Thyroid gland (tissue), 4 donors: ENCODE data around the gene TMPRSS5. TPM values are rescaled to one million over a fixed set of nuclear protein-coding genes. Genes with fewer than 3 reads are reported as not detected.
"Not testable (repeated sequence)": the region's sequence is repeated elsewhere in the genome, so short reads cannot be mapped to it uniquely, and the experiment has no call there.

Source experiments
- DNase-seq, 2 donors: peaks; one replicate each; pipeline ENCODE4 v3.0.0-alpha.2; 2019
- H3K27ac ChIP-seq, 3 donors: fragments of 200-600 bp; sonication (generic); 1 replicate in 2 of 3; 2 replicates in 1 of 3; pipeline ENCODE4 v1.5.1; 2016 to 2019; ENCODE audit warnings: mild to moderate bottlenecking in 1 of 3, moderate library complexity in 1 of 3
- H3K27me3 ChIP-seq: fragments of 200-600 bp; sonication (generic); one replicate; pipeline ENCODE4 v1.5.1; 2019
- H3K36me3 ChIP-seq, 2 donors: fragments of 200-600 bp; sonication (generic); one replicate each; pipeline ENCODE4 v1.5.1; 2016 to 2019
- H3K4me1 ChIP-seq, 2 donors: fragments of 200-600 bp; sonication (generic); one replicate each; pipeline ENCODE4 v1.5.1; 2017 to 2019
- H3K4me3 ChIP-seq, 3 donors: fragments of 200-600 bp; sonication (generic); replicated peaks in 1 of 3; 1 replicate in 2 of 3; 2 replicates in 1 of 3; pipeline ENCODE4 v1.5.1; 2016; ENCODE audit warnings: mild to moderate bottlenecking in 1 of 3
- H3K9me3 ChIP-seq: fragments of 200-600 bp; sonication (generic); one replicate; pipeline ENCODE4 v1.5.1; 2017
- POLR2A ChIP-seq, 2 donors: fragments of 450-650 bp; IDR thresholded peaks; one replicate each; pipeline ENCODE4 v1.6.1; 2017; ENCODE audit warnings: antibody characterized with exemption in 2 of 2, mild to moderate bottlenecking in 2 of 2, moderate library complexity in 1 of 2
- WGBS, 2 donors: methylation state at CpG; one replicate each; pipeline ENCODE4 v1.1.5; 2017; 5-methylcytosine and 5-hydroxymethylcytosine counted together
- intact Hi-C: fragments of 100-400 bp; cut with DNase I; formaldehyde crosslinking; loops from one replicate; pipeline ENCODE4 v1.15.1; 2023
- total RNA-seq, 4 donors: library from RNA; depleted of rRNA; stranded (reverse); fragments of >200 nt; gene quantifications; one replicate each; pipeline ENCODE4 v1.2.3, GENCODE V29; 2016
- TF ChIP-seq, protein P1 (sequence below), 6 experiments: fragments of 200-600 bp in 3 of 6; fragments of 450-650 bp in 3 of 6; sonication (generic) in 3 of 6; IDR thresholded peaks; one replicate each; pipeline ENCODE4 v1.5.1; 2016 to 2019; ENCODE audit warnings: antibody characterized with exemption in 6 of 6, mild to moderate bottlenecking in 2 of 6, inconsistent platforms in 1 of 6, moderate library complexity in 1 of 6

The TMPRSS5 gene
- total RNA-seq, 4 donors from 2014 or later = 0.40 to 0.59 (median 0.45) TPM; not detected in 1

DNA sequence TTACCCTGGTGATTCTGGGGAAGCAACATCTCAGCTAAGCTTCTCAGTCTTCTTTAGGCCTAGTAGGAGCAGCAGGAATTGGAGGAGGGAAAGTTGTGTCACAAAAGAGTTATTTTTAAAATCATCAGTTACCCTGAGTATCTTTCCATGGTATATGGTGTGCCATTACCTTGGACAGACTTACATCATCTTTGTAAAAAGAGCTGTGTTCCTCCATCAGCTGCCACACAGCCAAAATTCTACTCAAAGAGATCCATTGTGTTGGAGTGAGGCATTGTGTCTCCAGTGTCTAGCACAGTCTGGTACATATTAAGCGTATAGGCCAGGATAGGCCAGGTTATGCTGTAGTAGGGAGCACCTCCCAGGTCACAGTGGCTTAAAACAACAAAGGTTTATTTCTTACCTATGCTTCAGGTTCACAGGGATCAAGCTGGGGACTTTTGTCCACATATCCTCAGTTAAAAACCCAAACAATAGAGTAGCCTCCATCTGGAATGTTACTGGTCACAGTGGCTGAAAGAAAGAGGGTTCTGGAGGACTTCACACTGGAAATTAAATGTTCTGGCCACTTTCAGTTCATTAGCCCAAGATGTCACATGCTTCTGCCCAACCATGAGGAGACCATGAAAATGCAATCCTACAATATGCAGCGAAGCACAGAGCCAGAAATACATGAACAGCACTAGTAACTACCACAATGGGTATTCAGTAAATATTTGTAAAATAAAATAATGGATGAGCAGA is 9.9 kb upstream of the TMPRSS5 start:
- intact Hi-C loops = no loop called here
- no peak for TF ChIP-seq POLR2A (IDR thresholded peaks at IDR 0.05)
- TF ChIP-seq, protein P1, sequence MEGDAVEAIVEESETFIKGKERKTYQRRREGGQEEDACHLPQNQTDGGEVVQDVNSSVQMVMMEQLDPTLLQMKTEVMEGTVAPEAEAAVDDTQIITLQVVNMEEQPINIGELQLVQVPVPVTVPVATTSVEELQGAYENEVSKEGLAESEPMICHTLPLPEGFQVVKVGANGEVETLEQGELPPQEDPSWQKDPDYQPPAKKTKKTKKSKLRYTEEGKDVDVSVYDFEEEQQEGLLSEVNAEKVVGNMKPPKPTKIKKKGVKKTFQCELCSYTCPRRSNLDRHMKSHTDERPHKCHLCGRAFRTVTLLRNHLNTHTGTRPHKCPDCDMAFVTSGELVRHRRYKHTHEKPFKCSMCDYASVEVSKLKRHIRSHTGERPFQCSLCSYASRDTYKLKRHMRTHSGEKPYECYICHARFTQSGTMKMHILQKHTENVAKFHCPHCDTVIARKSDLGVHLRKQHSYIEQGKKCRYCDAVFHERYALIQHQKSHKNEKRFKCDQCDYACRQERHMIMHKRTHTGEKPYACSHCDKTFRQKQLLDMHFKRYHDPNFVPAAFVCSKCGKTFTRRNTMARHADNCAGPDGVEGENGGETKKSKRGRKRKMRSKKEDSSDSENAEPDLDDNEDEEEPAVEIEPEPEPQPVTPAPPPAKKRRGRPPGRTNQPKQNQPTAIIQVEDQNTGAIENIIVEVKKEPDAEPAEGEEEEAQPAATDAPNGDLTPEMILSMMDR (IDR thresholded peaks at IDR 0.05) = no peak
- no peak overlapping the region for H3K27ac ChIP-seq
- no peaks in the 10 kb centered on the region for H3K27me3 ChIP-seq
- H3K36me3 ChIP-seq = no peaks in the 10 kb centered on the region
- H3K4me1 ChIP-seq = no peaks in the 10 kb centered on the region
- H3K9me3 ChIP-seq = no peaks in the 10 kb centered on the region
- DNase-seq = no peak
- WGBS, 2 donors = 95 to 98% methylated on average over 2 of the region's 2 CpGs
- no peak overlapping the region for H3K4me3 ChIP-seq

DNA sequence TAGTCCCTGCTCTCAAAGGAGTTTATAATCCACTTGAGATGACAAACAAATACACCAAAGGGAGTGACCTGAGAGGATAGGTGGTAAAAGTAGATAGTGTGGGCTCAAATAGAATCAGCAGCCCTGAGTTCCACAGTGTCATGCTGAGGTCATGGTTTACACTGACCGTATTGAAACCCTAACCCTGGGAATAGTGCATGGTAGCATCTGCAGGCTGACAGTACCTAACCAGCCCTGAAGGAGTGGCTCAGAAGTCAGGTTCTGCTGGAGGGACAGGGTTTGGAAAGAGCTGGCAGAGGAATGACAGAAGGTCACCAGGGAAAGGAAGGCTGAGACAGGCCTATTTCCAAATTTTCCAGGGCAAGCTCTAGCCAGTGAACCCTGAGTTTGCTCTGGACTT is 9.2 kb upstream of the TMPRSS5 start:
- TF ChIP-seq, protein P1 (IDR thresholded peaks at IDR 0.05) = no peak
- TF ChIP-seq POLR2A (IDR thresholded peaks at IDR 0.05) = no peak
- no peaks in the 10 kb centered on the region for H3K4me1 ChIP-seq
- H3K36me3 ChIP-seq = no peaks in the 10 kb centered on the region
- DNase-seq = no peak
- no peaks in the 10 kb centered on the region for H3K9me3 ChIP-seq
- WGBS, 2 donors = 95 to 96% methylated on average over 1 of the region's 1 CpG
- no peaks in the 10 kb centered on the region for H3K27me3 ChIP-seq
- no peak overlapping the region for H3K4me3 ChIP-seq
- intact Hi-C loops = no loop called here
- no peak overlapping the region for H3K27ac ChIP-seq

DNA sequence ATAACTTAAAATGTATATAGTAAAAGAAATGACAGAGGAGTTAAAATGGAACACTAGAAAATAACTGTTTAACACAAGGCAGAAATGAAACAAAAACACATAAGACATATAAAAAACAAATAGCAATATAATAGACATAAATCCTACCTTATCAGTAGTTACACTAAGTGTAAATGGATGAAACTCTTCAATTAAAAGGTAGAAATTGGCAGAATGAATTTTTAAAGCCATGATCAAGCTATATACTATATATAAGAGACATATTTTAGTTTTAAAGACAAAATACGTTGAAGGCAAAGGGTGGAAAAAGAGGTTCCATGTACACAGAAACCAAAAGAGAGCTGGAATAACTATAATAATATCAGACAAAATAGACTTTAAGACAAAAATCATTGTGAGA is 4.9 kb upstream of the TMPRSS5 start:
- no peaks in the 10 kb centered on the region for H3K9me3 ChIP-seq
- intact Hi-C loops = no loop called here
- H3K27ac ChIP-seq = no peak overlapping the region
- no peaks in the 10 kb centered on the region for H3K4me1 ChIP-seq
- H3K27me3 ChIP-seq = no peaks in the 10 kb centered on the region
- TF ChIP-seq, protein P1 (IDR thresholded peaks at IDR 0.05) = no peak
- TF ChIP-seq POLR2A (IDR thresholded peaks at IDR 0.05) = no peak
- no peak overlapping the region for H3K4me3 ChIP-seq
- WGBS, 2 donors = 93% methylated on average over 1 of the region's 1 CpG
- no peak for DNase-seq
- H3K36me3 ChIP-seq = no peaks in the 10 kb centered on the region

DNA sequence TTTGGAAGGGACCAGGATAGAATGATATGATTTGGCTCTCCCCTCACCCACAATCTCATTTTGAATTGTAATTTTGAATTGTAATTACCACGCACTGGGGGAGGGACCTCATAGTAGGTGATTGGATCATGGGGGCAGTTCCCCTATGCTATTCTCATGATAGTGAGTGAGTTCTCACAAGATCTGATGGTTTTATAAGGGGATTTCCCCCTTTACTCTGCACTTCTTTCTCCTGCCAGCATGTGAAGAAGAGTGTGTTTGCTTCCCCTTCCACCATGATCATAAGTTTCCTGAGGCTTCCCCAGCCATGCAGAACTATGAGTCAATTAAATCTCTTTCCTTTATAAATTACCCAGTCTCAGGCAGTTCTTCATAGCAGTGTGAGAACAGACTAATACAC is 2.6 kb downstream of the TMPRSS5 start:
- WGBS, 2 donors = 45 to 93% methylated on average over 1 of the region's 1 CpG
- H3K4me3 ChIP-seq, H3K9me3 ChIP-seq, H3K27ac ChIP-seq, H3K36me3 ChIP-seq, H3K27me3 ChIP-seq, DNase-seq, H3K4me1 ChIP-seq, intact Hi-C loops: not testable (repeated sequence)

DNA sequence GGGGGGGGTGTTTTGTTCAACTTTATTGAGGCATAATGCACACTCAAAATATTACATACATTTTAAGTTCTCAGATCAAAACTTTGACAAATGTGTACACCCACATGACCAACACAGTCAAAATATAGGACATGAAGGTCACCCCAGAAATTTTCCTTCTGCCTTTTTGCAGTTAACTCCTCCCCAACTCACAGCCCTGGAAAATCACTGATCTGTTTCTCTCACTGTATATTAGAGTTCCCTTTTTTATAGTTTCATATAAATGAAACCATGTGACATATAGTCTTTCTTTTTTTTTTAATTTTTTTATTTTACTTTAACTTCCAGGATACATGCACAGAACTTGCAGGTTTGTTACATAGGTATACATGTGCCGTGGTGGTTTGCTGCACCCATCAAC is 4.6 kb downstream of the TMPRSS5 start:
- Histone ChIP-seq H3K4me3 (no peak overlapping the region), H3K27me3 (no peaks in the 10 kb centered on the region), H3K36me3 (no peaks in the 10 kb centered on the region), H3K9me3 (no peaks in the 10 kb centered on the region), H3K4me1 (no peaks in the 10 kb centered on the region), H3K27ac (no peak overlapping the region)
- TF ChIP-seq, protein P1 (IDR thresholded peaks at IDR 0.05) = no peak
- no peak for TF ChIP-seq POLR2A (IDR thresholded peaks at IDR 0.05)
- WGBS, 2 donors = 94 to 96% methylated on average over 1 of the region's 1 CpG
- DNase-seq = no peak
- intact Hi-C loops = no loop called here
